HG03460 (cell line): ENCODE measurements around the gene DSC1.
A peak's percentile ranks its signal among the peaks of the same experiment; 100 is the strongest.

Experiments
- ATAC-seq: cut with Tn5 transposase; IDR thresholded peaks from one replicate; pipeline ENCODE4 v1.9.1; 2021; ENCODE audit not compliant: unreplicated experiment

DSC1 gene, protein sequence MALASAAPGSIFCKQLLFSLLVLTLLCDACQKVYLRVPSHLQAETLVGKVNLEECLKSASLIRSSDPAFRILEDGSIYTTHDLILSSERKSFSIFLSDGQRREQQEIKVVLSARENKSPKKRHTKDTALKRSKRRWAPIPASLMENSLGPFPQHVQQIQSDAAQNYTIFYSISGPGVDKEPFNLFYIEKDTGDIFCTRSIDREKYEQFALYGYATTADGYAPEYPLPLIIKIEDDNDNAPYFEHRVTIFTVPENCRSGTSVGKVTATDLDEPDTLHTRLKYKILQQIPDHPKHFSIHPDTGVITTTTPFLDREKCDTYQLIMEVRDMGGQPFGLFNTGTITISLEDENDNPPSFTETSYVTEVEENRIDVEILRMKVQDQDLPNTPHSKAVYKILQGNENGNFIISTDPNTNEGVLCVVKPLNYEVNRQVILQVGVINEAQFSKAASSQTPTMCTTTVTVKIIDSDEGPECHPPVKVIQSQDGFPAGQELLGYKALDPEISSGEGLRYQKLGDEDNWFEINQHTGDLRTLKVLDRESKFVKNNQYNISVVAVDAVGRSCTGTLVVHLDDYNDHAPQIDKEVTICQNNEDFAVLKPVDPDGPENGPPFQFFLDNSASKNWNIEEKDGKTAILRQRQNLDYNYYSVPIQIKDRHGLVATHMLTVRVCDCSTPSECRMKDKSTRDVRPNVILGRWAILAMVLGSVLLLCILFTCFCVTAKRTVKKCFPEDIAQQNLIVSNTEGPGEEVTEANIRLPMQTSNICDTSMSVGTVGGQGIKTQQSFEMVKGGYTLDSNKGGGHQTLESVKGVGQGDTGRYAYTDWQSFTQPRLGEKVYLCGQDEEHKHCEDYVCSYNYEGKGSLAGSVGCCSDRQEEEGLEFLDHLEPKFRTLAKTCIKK

DNA sequence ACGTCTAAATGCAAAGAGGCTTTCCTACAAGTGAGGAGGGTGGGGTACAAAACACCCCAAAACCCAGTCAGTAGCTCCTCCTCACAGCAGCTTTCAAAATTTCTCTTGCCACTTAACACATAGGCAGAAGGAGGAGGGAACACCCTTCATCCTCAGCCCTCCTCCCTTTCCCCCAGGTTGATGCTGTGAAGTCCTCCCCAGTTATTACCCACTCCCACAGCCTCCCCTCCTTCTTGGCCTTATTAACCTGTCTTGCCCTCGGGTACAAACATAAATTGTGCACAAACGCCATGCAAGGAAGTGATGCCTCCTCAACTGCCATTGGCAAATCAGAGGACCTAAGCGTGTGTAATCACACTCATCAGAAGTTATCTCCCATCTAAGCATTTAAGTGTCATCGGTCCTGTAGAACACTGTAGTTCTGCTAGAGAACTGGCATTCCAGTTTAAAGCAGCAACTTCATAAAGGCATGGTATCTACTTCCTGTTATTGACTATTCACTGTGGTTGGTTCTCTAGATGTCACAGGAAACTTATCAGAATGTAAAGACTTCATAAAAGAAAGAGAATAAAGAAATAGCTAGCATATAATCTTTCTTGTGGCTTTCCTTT is at the start of gene DSC1:
Gene DSC1, minus strand, starts transcription at position 32 of the 611 bp plus-strand sequence. CDS start 262 bp downstream, outside the sequence.
- no peak for ATAC-seq

DNA sequence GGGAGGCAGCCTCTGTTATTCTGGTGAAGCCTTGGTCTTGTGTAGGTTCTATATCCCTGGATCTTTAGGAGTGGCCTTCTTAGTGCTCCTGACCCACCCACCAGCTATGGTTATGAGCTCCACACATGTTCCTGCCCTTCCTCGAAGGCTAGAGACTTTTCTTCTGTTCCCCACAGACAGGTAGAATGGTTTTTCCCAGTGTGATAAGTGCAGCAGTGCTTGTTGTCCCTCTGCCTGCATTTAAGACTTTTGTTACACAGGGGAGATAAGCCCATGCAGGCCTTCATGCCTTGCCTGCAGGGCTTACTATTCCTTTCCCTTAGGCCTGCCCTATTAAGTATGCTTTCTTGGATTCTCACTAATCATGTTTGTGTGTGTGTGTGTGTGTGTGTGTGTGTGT is 48.4 kb upstream of the DSC1 start:
- ATAC-seq: no peak

DNA sequence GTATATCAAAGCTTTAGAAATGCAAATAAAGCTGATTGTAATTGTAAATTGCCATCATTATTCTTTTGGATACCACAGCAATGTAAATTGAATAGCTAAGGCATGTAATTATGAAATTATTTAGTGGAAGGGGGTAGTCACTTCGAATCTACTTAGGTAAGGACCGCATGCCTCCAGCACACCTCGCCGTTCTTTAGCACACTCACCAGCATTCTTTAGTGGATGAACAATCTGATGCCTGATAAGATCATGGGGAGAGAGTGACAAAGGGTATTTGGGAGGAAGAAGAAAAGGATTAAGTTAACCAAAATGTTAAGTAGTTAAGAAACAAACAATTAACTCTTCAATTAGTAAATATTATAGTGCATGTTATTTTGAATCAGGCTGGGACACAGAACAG is 46.4 kb upstream of the DSC1 start:
- no peak for ATAC-seq

DNA sequence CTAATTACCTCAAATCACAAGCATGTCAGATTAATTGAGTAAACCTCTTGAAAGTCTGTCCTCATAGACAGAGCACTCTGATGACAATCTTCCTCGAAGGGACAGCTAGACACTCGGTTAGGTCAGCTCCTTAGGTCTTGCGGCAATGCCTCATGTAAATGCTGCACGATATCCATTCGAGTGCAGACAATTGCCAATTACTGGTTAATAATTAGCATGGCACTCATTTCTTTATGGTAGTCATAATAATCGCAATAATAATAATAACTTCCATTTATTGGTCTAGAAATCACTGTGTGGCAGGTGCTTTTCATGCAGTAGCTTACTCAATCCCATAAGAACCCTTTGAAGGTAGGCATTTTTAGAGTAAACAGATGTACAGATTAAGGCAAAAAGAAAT is 44.7 kb upstream of the DSC1 start:
- no peak for ATAC-seq

DNA sequence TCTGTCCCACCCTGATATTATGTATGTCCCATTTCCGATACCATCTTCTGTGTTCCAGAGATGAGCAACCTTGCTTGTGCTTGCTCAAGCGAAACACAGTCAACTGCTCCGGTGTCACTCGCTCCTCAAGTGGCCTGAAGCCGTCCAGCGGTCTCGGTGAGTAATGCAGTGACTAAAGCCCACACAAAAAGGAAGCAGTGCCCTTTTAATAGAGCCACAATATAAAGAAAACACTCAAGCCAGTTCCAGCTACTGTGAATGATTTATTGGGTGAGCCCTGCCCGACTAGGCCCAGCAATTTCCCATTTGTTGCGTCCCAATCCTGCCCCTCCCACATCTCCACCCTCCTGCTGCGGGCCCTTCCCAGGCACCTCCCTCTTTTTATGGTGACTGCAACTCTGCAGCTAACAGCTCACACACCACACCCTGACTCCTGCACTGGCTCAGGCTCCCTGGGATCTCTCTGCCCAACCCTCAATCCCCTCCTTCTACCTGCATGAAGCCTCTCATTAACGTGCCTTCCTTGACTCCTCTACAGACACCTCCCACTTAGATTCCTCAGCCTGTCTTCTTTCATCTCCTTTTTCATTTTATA is 44.2 kb upstream of the DSC1 start:
- peak; percentile 92 for ATAC-seq

DNA sequence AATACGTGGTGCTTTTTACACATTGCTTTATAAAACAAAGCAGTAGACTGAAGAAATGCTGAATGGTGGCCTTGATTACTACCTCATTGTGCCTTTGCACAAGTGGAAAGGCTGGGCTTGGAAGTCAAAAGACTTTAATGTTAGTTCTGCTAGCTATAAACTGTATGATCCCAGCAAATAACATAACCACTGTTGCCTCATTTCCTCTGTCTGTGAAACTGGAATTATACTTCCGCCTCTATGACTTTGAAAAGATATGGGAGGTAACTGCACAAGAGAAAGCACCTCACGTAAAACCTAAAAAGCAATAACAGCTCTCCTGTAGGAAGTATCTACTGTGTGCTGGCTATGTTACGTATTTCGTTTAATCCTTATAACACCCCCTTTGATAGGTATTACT is 43.4 kb upstream of the DSC1 start:
- no peak for ATAC-seq

DNA sequence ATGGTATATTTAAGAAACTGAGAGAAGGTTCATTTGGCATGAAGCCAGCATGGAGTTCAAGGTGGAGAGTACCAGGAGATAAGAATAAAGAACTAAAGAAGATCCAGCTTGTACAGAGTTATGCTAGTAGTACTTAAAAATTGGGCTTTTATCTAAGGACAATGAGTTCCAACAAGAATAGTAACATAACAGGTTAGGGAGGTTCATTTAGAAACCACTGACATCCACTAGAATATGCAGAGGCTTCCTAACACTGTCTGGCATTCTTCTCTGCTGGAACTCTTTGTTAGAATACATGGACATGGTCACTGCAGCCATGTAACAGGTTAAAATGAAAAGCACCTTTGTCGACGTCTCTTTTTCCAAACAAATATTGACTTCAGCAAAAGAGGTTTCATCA is 42.6 kb upstream of the DSC1 start:
- no peak for ATAC-seq

DNA sequence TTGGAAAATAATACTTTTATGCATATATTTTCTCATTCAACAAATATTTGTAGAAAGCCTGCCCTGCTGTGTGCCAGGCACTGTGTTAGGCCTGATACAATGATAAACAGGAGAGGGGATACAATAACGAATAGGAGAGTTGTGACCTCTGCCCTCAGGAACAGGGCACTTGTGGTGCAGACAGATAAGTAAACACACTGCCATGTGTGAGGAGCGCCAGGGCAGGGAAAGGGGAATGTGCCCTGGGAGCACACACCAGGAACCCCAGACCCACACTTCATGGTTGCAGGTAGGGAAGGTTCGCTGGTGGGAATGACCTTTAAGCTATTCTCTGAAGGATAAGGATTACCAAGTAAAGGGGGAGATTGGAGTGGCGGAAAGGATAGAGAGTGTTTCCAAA is 42.2 kb upstream of the DSC1 start:
- no peak for ATAC-seq

DNA sequence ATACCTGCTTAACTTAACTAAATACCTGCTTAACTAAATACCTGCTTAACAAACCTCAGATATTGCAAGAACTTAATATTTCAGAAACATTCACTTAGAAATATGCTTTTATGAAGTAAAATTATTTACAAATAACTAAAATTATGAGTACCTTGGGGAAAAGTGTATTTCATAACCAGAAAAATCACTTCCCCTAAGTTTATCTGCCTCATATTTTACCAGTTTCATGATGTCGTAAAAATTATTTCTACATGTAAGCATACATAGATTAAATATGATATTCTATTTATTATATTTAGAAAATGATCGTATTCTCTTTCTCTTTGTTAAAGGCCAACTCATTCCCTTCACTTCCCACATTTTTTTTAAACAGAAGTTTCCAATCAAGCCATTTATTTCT is 41.5 kb upstream of the DSC1 start:
- ATAC-seq: no peak

DNA sequence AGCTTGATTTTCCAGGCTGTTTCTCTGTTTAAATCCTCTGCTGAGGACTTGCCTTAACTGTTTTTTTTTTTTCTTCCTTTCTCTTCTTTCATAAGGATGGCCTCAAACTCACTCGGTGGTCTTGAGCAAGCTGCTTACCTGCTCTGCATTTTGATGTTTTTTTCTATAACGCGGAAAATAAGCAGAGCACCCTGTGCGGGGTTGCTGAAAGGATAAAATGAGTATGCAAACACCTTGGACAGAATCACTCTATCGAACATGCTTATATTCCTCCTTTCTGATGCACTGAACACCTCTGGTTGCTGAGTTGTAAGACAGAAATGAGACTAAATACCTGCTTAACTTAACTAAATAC is 41.1 kb upstream of the DSC1 start:
- no peak for ATAC-seq

DNA sequence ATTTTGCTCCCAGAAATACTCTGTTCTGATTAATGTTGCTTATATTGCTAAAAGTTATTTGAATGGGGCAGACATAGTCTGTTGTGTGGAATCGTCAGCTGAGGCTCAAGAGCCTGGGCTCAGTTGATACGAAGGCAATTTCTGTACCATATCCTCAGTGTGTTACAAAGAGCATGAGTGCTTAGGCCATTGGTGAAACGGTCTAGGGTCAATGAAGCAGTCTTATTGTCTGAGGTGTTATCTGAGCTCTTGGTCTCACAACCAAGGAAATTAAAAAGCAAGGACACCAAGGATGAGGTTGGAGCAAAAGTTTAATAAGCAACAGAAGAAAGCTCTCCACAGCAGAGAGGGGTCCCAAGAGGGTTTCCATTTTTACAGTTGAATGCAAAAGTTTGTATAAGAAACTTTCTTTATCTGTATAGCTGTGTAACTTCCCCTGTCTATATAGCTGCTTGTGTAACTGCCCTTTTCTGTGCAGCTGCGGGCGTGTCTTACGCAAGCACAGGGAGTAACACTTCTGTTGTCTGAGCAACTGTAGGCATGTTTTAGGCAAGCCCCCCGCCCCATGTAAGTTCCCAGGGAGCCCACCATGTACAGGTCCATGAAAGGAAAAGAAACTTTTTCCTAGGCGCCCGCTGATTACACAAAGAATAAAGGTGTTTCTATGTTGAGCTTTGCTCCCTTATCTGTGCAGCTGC is 40.6 kb upstream of the DSC1 start:
- no peak for ATAC-seq

DNA sequence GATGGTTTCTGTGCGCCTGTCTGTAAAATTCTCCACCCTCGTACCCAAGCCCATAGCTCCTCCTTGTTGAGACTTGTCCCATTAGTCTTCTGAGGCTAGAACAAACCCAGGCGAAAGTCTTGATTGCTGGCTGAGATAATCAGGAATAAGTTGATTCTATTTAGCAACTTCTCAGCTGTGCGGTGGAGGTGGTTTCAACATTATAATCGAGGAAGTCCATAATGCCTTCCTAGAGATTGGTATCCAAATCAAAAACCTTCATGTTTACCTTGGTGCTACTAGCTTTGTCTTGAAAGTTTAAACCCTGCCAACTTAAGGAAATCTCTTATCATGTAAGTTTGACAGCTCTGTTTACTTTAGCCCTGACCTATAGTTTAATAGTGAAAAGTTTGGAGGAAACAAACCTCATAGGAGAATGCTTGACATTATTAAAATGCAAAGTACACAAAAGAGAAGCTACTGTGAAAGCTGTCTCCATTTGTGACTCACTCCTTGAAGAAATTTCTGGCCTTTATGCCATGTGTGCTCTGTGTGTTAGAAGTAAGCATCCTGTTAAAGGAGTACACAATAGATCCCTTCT is 36.6 kb upstream of the DSC1 start:
- no peak for ATAC-seq

DNA sequence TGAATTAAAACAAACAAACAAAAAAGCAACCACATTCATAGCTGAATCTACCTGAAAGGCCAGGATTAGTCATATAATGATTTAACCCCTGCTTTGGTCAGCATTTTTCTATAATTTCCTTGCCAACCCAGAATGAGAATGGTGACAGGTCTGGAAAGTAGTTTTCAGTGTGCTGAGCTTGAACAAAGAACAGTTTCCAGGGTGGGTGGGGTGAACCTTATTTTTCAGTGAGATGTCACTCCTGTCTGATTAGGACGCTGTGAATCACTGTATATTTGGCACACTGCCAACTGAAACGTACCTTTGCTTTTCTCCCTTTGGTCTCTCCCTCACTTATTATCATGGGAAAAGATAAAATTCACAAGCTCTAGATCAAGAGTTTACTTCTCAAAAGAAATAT is 35.0 kb upstream of the DSC1 start:
- ATAC-seq: no peak

DNA sequence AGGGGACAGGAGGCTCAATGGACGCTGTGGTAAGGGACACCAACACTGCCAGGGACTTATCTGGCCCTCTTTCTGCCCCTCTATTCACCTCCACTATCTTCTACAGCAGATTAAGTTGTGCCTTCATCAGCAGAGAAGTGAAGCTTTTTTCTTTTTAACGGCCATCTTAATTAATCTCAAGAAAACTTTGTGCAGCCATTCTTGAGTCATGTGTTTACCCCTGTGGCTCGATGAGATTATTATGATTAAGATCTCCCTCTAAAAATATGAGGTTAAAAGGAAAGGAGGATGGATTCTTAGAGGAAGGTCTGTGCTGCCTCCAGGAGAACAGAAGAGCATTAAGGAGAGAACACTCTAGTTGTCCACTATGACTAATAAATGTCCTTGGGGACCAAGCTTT is 32.4 kb upstream of the DSC1 start:
- ATAC-seq: no peak

DNA sequence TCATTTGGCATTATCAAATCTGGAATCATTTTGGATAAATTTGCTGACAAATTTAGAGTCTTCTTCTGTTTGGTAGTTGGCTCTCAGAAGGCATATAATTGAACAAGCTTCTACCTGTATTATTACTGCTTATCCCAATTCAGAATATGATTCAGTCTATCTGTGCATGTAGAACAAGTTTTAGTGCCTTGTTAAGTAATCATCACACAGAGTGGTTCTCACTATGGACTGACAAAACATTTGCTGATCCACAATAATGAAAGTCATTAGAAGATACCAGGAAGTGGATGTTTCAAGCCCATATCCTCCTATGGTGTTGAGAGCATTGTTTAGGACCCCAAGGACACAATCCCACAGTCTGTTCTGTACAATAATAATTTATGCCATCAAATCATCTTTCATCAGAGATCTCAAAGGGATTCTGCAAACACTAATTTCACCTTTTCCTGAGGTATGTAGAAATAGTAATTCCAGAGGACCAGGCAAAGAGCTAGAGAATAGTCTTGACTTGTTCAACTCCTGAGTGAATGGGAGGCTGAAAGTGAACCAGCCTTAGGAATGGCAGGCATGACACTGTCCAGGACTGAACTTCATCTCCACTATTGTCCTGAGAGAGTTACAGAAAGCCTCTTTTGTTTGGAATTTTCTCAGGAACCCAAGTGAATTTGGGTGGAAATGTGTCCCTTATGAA is 29.6 kb upstream of the DSC1 start:
- ATAC-seq: no peak

DNA sequence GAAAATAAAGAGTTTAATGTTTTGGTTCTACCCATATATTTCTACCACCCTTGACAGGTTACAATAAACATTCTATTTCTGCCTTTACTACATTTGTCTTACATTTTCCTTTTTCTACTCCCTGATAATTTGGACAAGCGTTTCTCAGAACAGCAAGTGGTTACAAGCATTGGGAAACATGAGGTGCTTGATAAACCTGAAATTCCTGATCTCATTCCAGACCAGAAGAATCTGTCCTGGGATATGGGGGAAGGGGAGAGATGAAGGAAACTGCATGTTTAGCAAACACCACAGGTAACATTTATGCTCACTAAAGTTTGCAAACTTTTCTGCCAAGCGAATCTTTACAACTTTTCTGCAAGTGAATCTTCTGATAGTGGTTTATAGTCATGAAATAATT is 28.3 kb upstream of the DSC1 start:
- no peak for ATAC-seq

DNA sequence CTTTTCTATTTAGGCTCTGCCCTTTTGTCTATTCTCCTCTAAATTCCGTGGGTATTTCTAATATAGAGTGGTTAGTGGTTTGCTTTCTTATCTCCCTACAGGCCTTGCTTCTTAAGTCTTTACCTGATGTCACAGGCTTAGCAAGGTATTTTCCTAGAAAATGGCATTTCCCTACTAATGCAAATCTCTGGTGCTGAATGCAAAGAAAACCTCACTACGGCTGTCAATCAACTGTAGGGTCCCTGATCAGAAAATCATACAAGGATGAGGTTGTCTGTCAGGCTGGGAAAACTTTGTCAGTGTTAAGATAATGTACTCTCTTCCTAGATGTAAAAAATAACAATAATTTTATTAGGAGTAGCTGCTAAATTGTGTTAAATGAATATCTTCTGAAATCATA is 27.1 kb upstream of the DSC1 start:
- ATAC-seq: no peak

DNA sequence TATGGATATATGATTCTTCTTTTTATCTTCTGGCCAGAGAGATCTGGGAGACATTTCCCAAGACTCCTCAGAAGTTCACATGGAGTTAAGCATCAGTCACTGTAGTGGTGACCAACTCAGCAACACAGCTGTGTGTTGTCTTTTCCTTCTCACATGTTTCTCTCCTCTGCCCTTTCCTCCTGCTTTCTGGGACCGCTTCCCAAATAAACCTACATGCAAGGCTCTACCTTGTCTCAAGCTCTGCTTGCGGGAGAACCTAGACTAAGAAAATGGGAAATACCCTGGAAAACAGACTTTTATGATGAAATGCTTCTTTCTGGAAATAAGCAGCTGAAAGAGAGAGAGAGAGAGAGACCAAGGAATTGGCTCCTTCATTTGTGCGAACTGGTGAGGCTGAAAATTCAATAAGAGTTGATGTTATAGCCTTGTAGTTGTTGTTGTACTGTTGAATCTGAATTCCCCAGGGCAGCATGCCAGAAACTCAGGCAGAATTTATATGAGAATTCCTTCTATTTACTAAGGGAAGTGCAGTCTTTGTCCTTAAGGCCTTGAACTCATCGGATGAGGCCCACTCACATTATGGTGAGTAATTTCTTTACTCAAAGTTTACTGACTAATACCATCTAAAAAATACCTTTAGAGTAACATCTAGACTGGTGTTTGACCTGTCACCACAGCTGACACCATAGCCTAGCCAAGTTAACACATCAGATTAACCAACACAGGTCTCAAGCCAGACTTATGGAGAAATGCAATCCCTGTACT is 22.7 kb upstream of the DSC1 start:
- no peak for ATAC-seq

DNA sequence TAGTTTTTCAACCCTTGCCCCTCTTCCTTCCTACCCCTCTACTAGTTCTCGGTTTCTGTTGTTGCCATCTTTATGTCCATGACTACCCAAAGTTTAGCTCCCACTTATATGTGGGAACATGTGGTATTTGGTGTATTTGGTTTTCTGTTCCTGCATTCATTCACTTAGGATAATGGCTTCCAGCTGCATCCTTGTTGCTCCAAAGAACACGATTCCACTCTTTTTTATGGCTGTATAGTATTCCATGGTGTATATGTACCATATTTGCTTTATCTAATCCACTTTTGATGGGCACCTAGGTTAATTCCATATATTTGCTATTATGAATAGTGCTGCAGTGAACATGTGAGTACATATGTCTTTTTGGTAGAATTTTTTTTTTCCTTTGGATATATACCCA is 20.6 kb upstream of the DSC1 start:
- no peak for ATAC-seq
